CD8-positive, alpha-beta memory T cell (primary cell): ENCODE measurements around the gene TMEM52B. TPM values are rescaled to one million over a fixed set of nuclear protein-coding genes. Genes with fewer than 3 reads are reported as not detected.

Source experiments
- CTCF ChIA-PET: fragments of 350-600 bp; sonication (Branson Sonifier 250); formaldehyde crosslinking; loops from one replicate; lab custom pipeline; 2021; ENCODE audit warnings: antibody characterized with exemption; lab: Charles Lee
- POLR2A ChIA-PET: fragments of 350-600 bp; sonication (Branson Sonifier 250); formaldehyde crosslinking; loops from one replicate; lab custom pipeline; 2021; ENCODE audit warnings: antibody characterized with exemption; lab: Charles Lee
- DNase-seq, 5 donors: peaks; one replicate each; pipeline versions ENCODE4 v3.0.0 to v3.0.0-alpha.2; 2020 to 2022; ENCODE audit warnings: mixed read lengths in 1 of 5
- H3K27ac ChIP-seq: one replicate; pipeline ENCODE4 v1.7.0; 2013; ENCODE audit warnings: low read depth, mild to moderate bottlenecking, low read length, moderate library complexity
- H3K27me3 ChIP-seq: 2 replicates; pipeline ENCODE4 v1.7.0; 2013; ENCODE audit warnings: low read length, mild to moderate bottlenecking; ENCODE audit not compliant: insufficient read depth, poor library complexity, severe bottlenecking
- H3K36me3 ChIP-seq: 2 replicates; pipeline ENCODE4 v1.7.0; 2013; ENCODE audit warnings: mild to moderate bottlenecking, low read length, moderate library complexity; ENCODE audit not compliant: insufficient read depth
- H3K4me1 ChIP-seq: 2 replicates; pipeline ENCODE4 v1.7.0; 2013; ENCODE audit warnings: mild to moderate bottlenecking, low read length, moderate library complexity; ENCODE audit not compliant: insufficient read depth
- H3K4me3 ChIP-seq: 2 replicates; pipeline ENCODE4 v1.7.0; 2013; ENCODE audit warnings: mild to moderate bottlenecking, low read length
- H3K9me3 ChIP-seq: 2 replicates; pipeline ENCODE4 v1.7.0; 2013; ENCODE audit warnings: mild to moderate bottlenecking, low read length
- H3K27ac Mint-ChIP-seq, 8 donors: one replicate each; pipeline ENCODE4 v1.8.0; 2020 to 2021; ENCODE audit warnings: mixed read lengths in 8 of 8, mild to moderate bottlenecking in 6 of 8, inconsistent platforms in 3 of 8, moderate library complexity in 3 of 8
- H3K27me3 Mint-ChIP-seq, 2 donors: one replicate each; pipeline ENCODE4 v1.8.0; 2020 to 2021; ENCODE audit warnings: mixed read lengths in 2 of 2, mild to moderate bottlenecking in 1 of 2, moderate library complexity in 1 of 2
- H3K36me3 Mint-ChIP-seq, 3 donors: one replicate each; pipeline ENCODE4 v1.8.0; 2020 to 2021; ENCODE audit warnings: mixed read lengths in 3 of 3, inconsistent platforms in 1 of 3, mild to moderate bottlenecking in 1 of 3
- H3K4me1 Mint-ChIP-seq, 3 donors: one replicate each; pipeline ENCODE4 v1.8.0; 2020 to 2021; ENCODE audit warnings: mixed read lengths in 3 of 3, inconsistent platforms in 1 of 3, mild to moderate bottlenecking in 1 of 3
- H3K4me3 Mint-ChIP-seq, 7 donors: one replicate each; pipeline ENCODE4 v1.8.0; 2020 to 2021; ENCODE audit warnings: mixed read lengths in 7 of 7, mild to moderate bottlenecking in 6 of 7, moderate library complexity in 4 of 7, inconsistent platforms in 2 of 7
- H3K9me3 Mint-ChIP-seq, 5 donors: one replicate each; pipeline ENCODE4 v1.8.0; 2020 to 2022; ENCODE audit warnings: mixed read lengths in 5 of 5, mild to moderate bottlenecking in 3 of 5, moderate library complexity in 2 of 5, inconsistent platforms in 1 of 5
- polyA plus RNA-seq: library from polyadenylated mRNA; unstranded; fragments of 300-500 nt; fragmentation: Illumina TruSeq; gene quantifications from one replicate; pipeline ENCODE4 v1.2.3, GENCODE V29; 2021
- total RNA-seq, 2 experiments: library from RNA; stranded (reverse); gene quantifications; one replicate each; pipeline ENCODE4 v1.2.3, GENCODE V29; 2021

Gene TMEM52B
- total and polyA plus RNA-seq, 3 experiments from 2014 or later = not detected

DNA sequence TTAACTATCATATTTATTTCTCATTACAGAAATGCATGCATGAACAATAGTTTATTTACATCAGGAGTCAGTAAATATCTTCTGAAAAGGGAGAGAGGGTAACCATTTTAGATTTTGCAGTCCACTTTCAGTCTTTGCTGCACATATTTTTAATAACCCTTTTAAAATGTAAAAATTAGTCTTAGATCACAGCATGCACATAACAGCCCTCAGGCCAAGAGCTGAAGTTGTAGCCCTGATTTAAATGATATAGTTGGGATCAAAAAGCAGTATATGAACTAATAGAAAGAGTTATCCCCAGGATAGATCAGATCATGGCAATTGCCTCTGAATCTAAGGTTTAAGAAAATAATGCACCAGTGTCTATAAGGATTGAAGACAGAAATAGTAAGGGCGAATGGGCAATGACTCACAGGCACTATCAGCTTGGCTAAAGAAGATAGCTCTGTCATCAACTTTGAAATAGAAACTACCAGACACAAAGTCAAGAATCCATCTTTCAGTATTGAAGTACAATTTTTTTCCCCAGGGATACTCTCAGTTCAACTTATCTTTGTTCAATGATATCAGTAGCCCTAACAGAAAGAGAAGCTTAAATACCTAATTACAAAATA is 35.7 kb upstream of the TMEM52B start:
- Histone ChIP-seq H3K4me3 (no peak overlapping the region), H3K4me1 (no peaks in the 10 kb centered on the region), H3K9me3 (no peaks in the 10 kb centered on the region), H3K36me3 (no peaks in the 10 kb centered on the region), H3K27me3 (no peaks in the 10 kb centered on the region), H3K27ac (no peak overlapping the region)
- DNase-seq = no peak
- ChIA-PET POLR2A (no interaction called here), CTCF (interaction anchor here (1.5 kb wide), 1 partner anchor 329 kb away, joined by 3 read pairs; no protein-coding TSS in a partner anchor)
- peaks cover 0 to 4% of the 10 kb centered on the region in 2 donors for H3K27me3 Mint-ChIP-seq
- H3K4me3 Mint-ChIP-seq = no peak overlapping the region
- H3K36me3 Mint-ChIP-seq = no peaks in the 10 kb centered on the region
- no peaks in the 10 kb centered on the region for H3K4me1 Mint-ChIP-seq
- no peaks in the 10 kb centered on the region for H3K9me3 Mint-ChIP-seq
- no peak overlapping the region for H3K27ac Mint-ChIP-seq

- CTCF ChIA-PET = no interaction called here
- H3K27me3 Mint-ChIP-seq = peaks cover 0 to 2% of the 10 kb centered on the region in 2 donors
Measured at GRCh38 chr12:10147714-10148403, 31.0 kb upstream of the TMEM52B start.

GRCh38 chr12:10151621-10152020 is 27.2 kb upstream of the TMEM52B start:
- DNase-seq = no peak
- no peaks in the 10 kb centered on the region for H3K9me3 ChIP-seq
- H3K27me3 Mint-ChIP-seq = peaks cover 0 to 5% of the 10 kb centered on the region in 2 donors
- peak overlapping the region in 1 of 7 donors; percentile 51 for H3K4me3 Mint-ChIP-seq
- no peak overlapping the region for H3K27ac ChIP-seq
- H3K36me3 Mint-ChIP-seq = peaks cover 0 to 2% (median 0%) of the 10 kb centered on the region in 3 donors
- H3K9me3 Mint-ChIP-seq = no peaks in the 10 kb centered on the region
- ChIA-PET CTCF (interaction anchor here (0.7 to 4.1 kb wide), 4 partner anchors 11 to 1560 kb away, joined by 3 to 40 read pairs (median 13); no protein-coding TSS in a partner anchor), POLR2A (no interaction called here)
- peaks cover 12 to 15% (median 14%) of the 10 kb centered on the region in 3 donors for H3K4me1 Mint-ChIP-seq
- no peak overlapping the region for H3K27ac Mint-ChIP-seq
- no peak overlapping the region for H3K4me3 ChIP-seq
- H3K36me3 ChIP-seq = no peaks in the 10 kb centered on the region
- H3K27me3 ChIP-seq = no peaks in the 10 kb centered on the region
- no peaks in the 10 kb centered on the region for H3K4me1 ChIP-seq

More at GRCh38 chr12:10147714-10148403, 31.0 kb upstream of the TMEM52B start:
- no peaks in the 10 kb centered on the region for H3K4me1 ChIP-seq
- peaks cover 0 to 1% (median under 1%) of the 10 kb centered on the region in 3 donors for H3K4me1 Mint-ChIP-seq
- DNase-seq = no peak
- H3K9me3 ChIP-seq = no peaks in the 10 kb centered on the region
- H3K4me3 ChIP-seq = no peak overlapping the region
- no peaks in the 10 kb centered on the region for H3K36me3 ChIP-seq
- H3K27me3 ChIP-seq = no peaks in the 10 kb centered on the region
- no peak overlapping the region for H3K4me3 Mint-ChIP-seq
- H3K27ac Mint-ChIP-seq = no peak overlapping the region
- no peaks in the 10 kb centered on the region for H3K9me3 Mint-ChIP-seq
- POLR2A ChIA-PET = no interaction called here
- no peak overlapping the region for H3K27ac ChIP-seq
- no peaks in the 10 kb centered on the region for H3K36me3 Mint-ChIP-seq

DNA sequence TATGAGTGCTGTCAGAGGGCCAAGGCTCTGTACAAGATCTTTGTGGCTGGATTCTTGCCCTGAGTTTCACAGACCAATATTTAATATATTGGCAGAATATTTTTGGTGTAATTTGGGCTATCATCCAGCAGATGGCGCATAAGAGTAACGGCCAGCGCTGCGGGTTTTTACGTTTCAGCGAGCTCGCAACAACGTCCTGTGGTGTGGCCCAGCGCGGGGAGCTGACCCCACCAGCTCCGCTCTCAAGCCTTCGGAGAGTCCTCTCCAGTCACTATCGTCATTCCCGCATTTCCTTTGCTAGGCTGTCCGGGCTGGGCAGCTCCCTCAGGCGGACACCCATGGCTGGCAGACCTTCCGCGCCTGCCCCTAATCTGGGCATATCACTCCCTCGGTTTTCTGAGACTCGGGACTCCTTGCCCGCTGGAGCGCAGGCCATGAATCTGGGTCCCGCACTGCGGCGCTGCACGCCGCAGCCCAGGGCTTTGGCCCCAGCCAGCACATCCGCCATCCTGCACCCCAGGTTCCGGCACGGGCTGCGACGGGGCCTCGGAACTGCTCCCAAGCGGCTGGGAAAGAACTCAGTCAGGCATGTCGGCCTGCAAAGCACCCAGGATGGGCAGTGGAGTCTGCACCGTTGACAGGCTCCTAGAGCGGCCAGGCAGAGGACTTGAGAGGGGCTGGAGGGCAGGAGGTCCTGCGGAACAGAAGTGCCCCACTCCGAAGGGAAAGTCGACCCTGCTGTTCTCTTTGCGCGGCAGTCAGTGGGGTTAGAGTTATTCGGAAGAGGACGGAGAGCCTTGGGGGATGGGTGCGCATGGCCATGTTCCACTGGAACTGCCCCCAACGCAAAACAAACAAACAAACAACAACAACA is 25.3 kb upstream of the TMEM52B start:
- Mint-ChIP-seq H3K9me3 (no peaks in the 10 kb centered on the region), H3K27ac (peak overlapping the region in 7 of 8 donors; percentile 53 to 95 (median 82)), H3K4me3 (peak overlapping the region; percentile 89 to 96 (median 93)), H3K36me3 (peaks cover 0 to 2% (median 0%) of the 10 kb centered on the region in 3 donors), H3K27me3 (peaks cover 0 to 5% of the 10 kb centered on the region in 2 donors), H3K4me1 (peaks cover 12 to 15% (median 14%) of the 10 kb centered on the region in 3 donors)
- peak overlapping the region; percentile 41 for H3K27ac ChIP-seq
- DNase-seq = peak; percentile 24 to 68 (median 56)
- CTCF ChIA-PET = interaction anchor here (0.6 to 4.1 kb wide), 27 partner anchors 8 to 595 kb away, joined by 3 to 40 read pairs (median 4); partner anchors contain the start of gene CLEC7A
- H3K4me1 ChIP-seq = no peaks in the 10 kb centered on the region
- no peaks in the 10 kb centered on the region for H3K36me3 ChIP-seq
- no peaks in the 10 kb centered on the region for H3K9me3 ChIP-seq
- peak overlapping the region; percentile 96 for H3K4me3 ChIP-seq
- POLR2A ChIA-PET = interaction anchor here (0.6 to 0.7 kb wide), 2 partner anchors 43 to 471 kb away, joined by 3 to 5 read pairs; no protein-coding TSS in a partner anchor
- no peaks in the 10 kb centered on the region for H3K27me3 ChIP-seq

DNA sequence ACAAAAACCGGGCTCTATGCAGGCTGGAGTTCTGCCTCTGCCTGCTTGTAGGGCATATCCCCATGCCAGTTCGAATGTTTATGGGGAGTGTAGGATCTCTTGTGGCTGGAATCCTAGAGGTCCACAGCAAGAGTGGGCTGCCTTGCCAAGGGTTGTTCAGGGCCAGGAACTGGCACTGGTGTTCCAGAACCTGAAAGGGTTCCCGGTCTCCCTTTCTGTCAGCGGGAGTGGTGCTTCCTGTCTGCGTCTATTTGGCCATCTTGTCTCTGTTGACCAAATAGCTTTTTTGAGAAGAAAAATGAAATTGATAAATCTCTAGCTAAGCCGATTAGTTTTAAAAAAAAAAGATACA is 24.7 kb upstream of the TMEM52B start:
- Mint-ChIP-seq H3K4me3 (peak overlapping the region; percentile 89 to 96 (median 93)), H3K27ac (peak overlapping the region in 3 of 8 donors; percentile 26 to 82 (median 53)), H3K27me3 (peaks cover 0 to 5% of the 10 kb centered on the region in 2 donors), H3K36me3 (peaks cover 0 to 2% (median 0%) of the 10 kb centered on the region in 3 donors), H3K4me1 (peaks cover 12 to 15% (median 14%) of the 10 kb centered on the region in 3 donors), H3K9me3 (no peaks in the 10 kb centered on the region)
- no peaks in the 10 kb centered on the region for H3K36me3 ChIP-seq
- peak overlapping the region; percentile 96 for H3K4me3 ChIP-seq
- ChIA-PET CTCF (interaction anchor here (0.7 to 1.5 kb wide), 2 partner anchors 16 to 28 kb away, joined by 3 to 4 read pairs; no protein-coding TSS in a partner anchor), POLR2A (no interaction called here)
- no peaks in the 10 kb centered on the region for H3K9me3 ChIP-seq
- DNase-seq = no peak
- no peak overlapping the region for H3K27ac ChIP-seq
- no peaks in the 10 kb centered on the region for H3K27me3 ChIP-seq
- H3K4me1 ChIP-seq = no peaks in the 10 kb centered on the region

DNA sequence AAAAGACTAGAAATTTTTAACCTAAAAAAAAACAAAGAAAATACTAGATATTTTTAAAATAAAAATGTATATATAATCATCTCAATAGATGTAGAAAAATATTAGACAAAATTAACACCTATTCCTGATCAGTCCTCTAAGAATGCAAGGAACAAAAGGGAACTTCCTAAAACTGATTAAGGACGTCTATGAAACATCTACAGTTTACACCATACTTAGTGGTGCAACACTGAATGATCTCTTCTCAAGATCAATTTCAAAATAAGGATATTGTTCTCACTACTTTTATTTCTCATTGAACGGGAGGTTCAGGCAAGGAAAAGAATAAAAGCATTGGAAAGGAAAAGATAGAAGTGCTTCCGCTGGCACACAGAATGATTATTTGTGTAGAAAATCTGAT is 22.9 kb upstream of the TMEM52B start:
- no peak overlapping the region for H3K27ac Mint-ChIP-seq
- peak overlapping the region in 1 of 7 donors; percentile 32 for H3K4me3 Mint-ChIP-seq
- Histone ChIP-seq H3K4me1 (no peaks in the 10 kb centered on the region), H3K36me3 (no peaks in the 10 kb centered on the region), H3K9me3 (no peaks in the 10 kb centered on the region), H3K4me3 (no peak overlapping the region), H3K27me3 (no peaks in the 10 kb centered on the region), H3K27ac (no peak overlapping the region)
- H3K27me3 Mint-ChIP-seq = peaks cover 0 to 5% of the 10 kb centered on the region in 2 donors
- H3K36me3 Mint-ChIP-seq = peaks cover 0 to 2% (median 0%) of the 10 kb centered on the region in 3 donors
- ChIA-PET CTCF (no interaction called here), POLR2A (no interaction called here)
- H3K4me1 Mint-ChIP-seq = peaks cover 12 to 15% (median 14%) of the 10 kb centered on the region in 3 donors
- no peak for DNase-seq
- no peaks in the 10 kb centered on the region for H3K9me3 Mint-ChIP-seq

GRCh38 chr12:10158406-10158805 is 20.4 kb upstream of the TMEM52B start:
- peaks cover 0 to under 1% (median 0%) of the 10 kb centered on the region in 3 donors for H3K36me3 Mint-ChIP-seq
- no peak for DNase-seq
- Histone ChIP-seq H3K36me3 (no peaks in the 10 kb centered on the region), H3K27ac (no peak overlapping the region), H3K9me3 (no peaks in the 10 kb centered on the region), H3K27me3 (no peaks in the 10 kb centered on the region), H3K4me3 (no peak overlapping the region), H3K4me1 (no peaks in the 10 kb centered on the region)
- ChIA-PET CTCF (interaction anchor here (1.6 kb wide), 1 partner anchor 516 kb away, joined by 3 read pairs; no protein-coding TSS in a partner anchor), POLR2A (no interaction called here)
- H3K4me1 Mint-ChIP-seq = peaks cover 8 to 9% (median 9%) of the 10 kb centered on the region in 3 donors
- no peaks in the 10 kb centered on the region for H3K9me3 Mint-ChIP-seq
- H3K4me3 Mint-ChIP-seq = no peak overlapping the region
- no peak overlapping the region for H3K27ac Mint-ChIP-seq
- peaks cover 0 to 3% of the 10 kb centered on the region in 2 donors for H3K27me3 Mint-ChIP-seq
